Panc1 (cell line): Measurements from ENCODE around the gene B4GALNT1.

Source experiments
- CTCF ChIP-seq: fragments of 450-650 bp; IDR thresholded peaks from 2 replicates; pipeline ENCODE4 v1.5.1; 2017; ENCODE audit warnings: mild to moderate bottlenecking
- POLR2AphosphoS5 ChIP-seq: IDR thresholded peaks from 2 replicates; pipeline ENCODE4 v1.6.1; 2012; ENCODE audit warnings: mild to moderate bottlenecking, low read depth, low read length, moderate library complexity
- REST ChIP-seq, 2 experiments: IDR thresholded peaks; 2 replicates each; pipeline ENCODE4 v1.6.1; 2011 to 2012; ENCODE audit warnings: low read depth in 2 of 2, control low read depth in 1 of 2, low read length in 1 of 2, mild to moderate bottlenecking in 1 of 2, moderate library complexity in 1 of 2; ENCODE audit not compliant: insufficient read depth in 1 of 2
- SIN3A ChIP-seq: IDR thresholded peaks from 2 replicates; pipeline ENCODE4 v1.6.1; 2012; ENCODE audit warnings: low read depth, mild to moderate bottlenecking, low read length, moderate library complexity, borderline replicate concordance; ENCODE audit not compliant: insufficient read depth
- TCF7L2 ChIP-seq: IDR thresholded peaks from 2 replicates; pipeline ENCODE4 v1.6.1; 2011; ENCODE audit warnings: mild to moderate bottlenecking, low read depth, low read length, inconsistent platforms

- TF ChIP-seq POLR2AphosphoS5: peak; percentile 86
- no peak for TF ChIP-seq CTCF
- TF ChIP-seq REST (IDR thresholded peaks at IDR 0.05; ENCODE audit: insufficient read depth in 1 of 2, low read depth in 2 of 2, low read length in 1 of 2): no peak
- TF ChIP-seq SIN3A: peak; percentile 94
- no peak for TF ChIP-seq TCF7L2
These were observed 41.9 kb downstream of the B4GALNT1 start, which contains the start of gene PIP4K2C for GRCh38 chr12:57590864-57591781.
